ENCODE results near the gene LRFN2. TPM values are rescaled to one million over a fixed set of nuclear protein-coding genes. Genes with fewer than 3 reads are reported as not detected.

Gene LRFN2
- total RNA-seq, 2 donors from 2014 or later, result not detected

GRCh38 chr6:40517654-40518053, 69.5 kb downstream of the LRFN2 start:
- DNase-seq (ENCODE audit: low spot score) (no peak), ATAC-seq (ENCODE audit: insufficient number of reproducible peaks, low FRiP score, low read depth) (no peak)
- peaks cover 3 to 13% of the 10 kb centered on the region in 2 donors for H3K4me1 ChIP-seq (ENCODE audit: control insufficient read depth in 1 of 2, low read depth in 2 of 2)
- no peaks in the 10 kb centered on the region for H3K36me3 ChIP-seq
- H3K4me3 ChIP-seq, result no peak overlapping the region
- H3K27ac ChIP-seq, result no peak overlapping the region
- H3K27me3 ChIP-seq (replicated peaks; ENCODE audit: insufficient read depth), result no peaks in the 10 kb centered on the region
- H3K9me3 ChIP-seq, result no peaks in the 10 kb centered on the region
- no peak for TF ChIP-seq CTCF (IDR thresholded peaks at IDR 0.05)

GRCh38 chr6:40516429-40516828, 70.7 kb downstream of the LRFN2 start:
- no peak for TF ChIP-seq CTCF (IDR thresholded peaks at IDR 0.05)
- no peak for ATAC-seq (ENCODE audit: insufficient number of reproducible peaks, low FRiP score, low read depth)
- H3K36me3 ChIP-seq, result no peaks in the 10 kb centered on the region

GRCh38 chr6:40512340-40512739, 74.8 kb downstream of the LRFN2 start:
- no peak overlapping the region for H3K4me3 ChIP-seq
- ATAC-seq (ENCODE audit: insufficient number of reproducible peaks, low FRiP score, low read depth) (no peak), DNase-seq (ENCODE audit: low spot score) (no peak)
- peaks cover 8 to 22% of the 10 kb centered on the region in 2 donors for H3K4me1 ChIP-seq (ENCODE audit: control insufficient read depth in 1 of 2, low read depth in 2 of 2)
- H3K36me3 ChIP-seq, result no peaks in the 10 kb centered on the region
- no peaks in the 10 kb centered on the region for H3K9me3 ChIP-seq
- no peaks in the 10 kb centered on the region for H3K27me3 ChIP-seq (replicated peaks; ENCODE audit: insufficient read depth)
- H3K27ac ChIP-seq, result no peak overlapping the region
- TF ChIP-seq CTCF (IDR thresholded peaks at IDR 0.05), result no peak

More at GRCh38 chr6:40516429-40516828, 70.7 kb downstream of the LRFN2 start:
- DNase-seq (ENCODE audit: low spot score), result no peak
- no peaks in the 10 kb centered on the region for H3K27me3 ChIP-seq (replicated peaks; ENCODE audit: insufficient read depth)
- H3K4me1 ChIP-seq (ENCODE audit: control insufficient read depth in 1 of 2, low read depth in 2 of 2), result peaks cover 3 to 13% of the 10 kb centered on the region in 2 donors
- no peaks in the 10 kb centered on the region for H3K9me3 ChIP-seq
- H3K27ac ChIP-seq, result no peak overlapping the region
- no peak overlapping the region for H3K4me3 ChIP-seq

GRCh38 chr6:40511884-40512283, 75.3 kb downstream of the LRFN2 start:
- no peak for ATAC-seq (ENCODE audit: insufficient number of reproducible peaks, low FRiP score, low read depth)

GRCh38 chr6:40510442-40510841, 76.7 kb downstream of the LRFN2 start:
- Histone ChIP-seq H3K36me3 (no peaks in the 10 kb centered on the region), H3K27me3 (replicated peaks; ENCODE audit: insufficient read depth) (no peaks in the 10 kb centered on the region), H3K4me1 (ENCODE audit: control insufficient read depth in 1 of 2, low read depth in 2 of 2) (peaks cover 8 to 22% of the 10 kb centered on the region in 2 donors), H3K27ac (no peak overlapping the region), H3K9me3 (no peaks in the 10 kb centered on the region), H3K4me3 (no peak overlapping the region)
- ATAC-seq (ENCODE audit: insufficient number of reproducible peaks, low FRiP score, low read depth) (no peak), DNase-seq (ENCODE audit: low spot score) (no peak)
- TF ChIP-seq CTCF (IDR thresholded peaks at IDR 0.05), result no peak

More at GRCh38 chr6:40511884-40512283, 75.3 kb downstream of the LRFN2 start:
- no peak for TF ChIP-seq CTCF (IDR thresholded peaks at IDR 0.05)
- Histone ChIP-seq H3K36me3 (no peaks in the 10 kb centered on the region), H3K4me3 (no peak overlapping the region), H3K27me3 (replicated peaks; ENCODE audit: insufficient read depth) (no peaks in the 10 kb centered on the region), H3K4me1 (ENCODE audit: control insufficient read depth in 1 of 2, low read depth in 2 of 2) (peaks cover 8 to 22% of the 10 kb centered on the region in 2 donors), H3K9me3 (no peaks in the 10 kb centered on the region), H3K27ac (no peak overlapping the region)
- DNase-seq (ENCODE audit: low spot score), result no peak

All from thoracic aorta (tissue), 2 donors.